Measurements from ENCODE around the gene ACO2.
"Not testable (repeated sequence)": the region's sequence is repeated elsewhere in the genome, so short reads cannot be mapped to it uniquely, and the experiment has no call there.

ACO2 gene

DNA sequence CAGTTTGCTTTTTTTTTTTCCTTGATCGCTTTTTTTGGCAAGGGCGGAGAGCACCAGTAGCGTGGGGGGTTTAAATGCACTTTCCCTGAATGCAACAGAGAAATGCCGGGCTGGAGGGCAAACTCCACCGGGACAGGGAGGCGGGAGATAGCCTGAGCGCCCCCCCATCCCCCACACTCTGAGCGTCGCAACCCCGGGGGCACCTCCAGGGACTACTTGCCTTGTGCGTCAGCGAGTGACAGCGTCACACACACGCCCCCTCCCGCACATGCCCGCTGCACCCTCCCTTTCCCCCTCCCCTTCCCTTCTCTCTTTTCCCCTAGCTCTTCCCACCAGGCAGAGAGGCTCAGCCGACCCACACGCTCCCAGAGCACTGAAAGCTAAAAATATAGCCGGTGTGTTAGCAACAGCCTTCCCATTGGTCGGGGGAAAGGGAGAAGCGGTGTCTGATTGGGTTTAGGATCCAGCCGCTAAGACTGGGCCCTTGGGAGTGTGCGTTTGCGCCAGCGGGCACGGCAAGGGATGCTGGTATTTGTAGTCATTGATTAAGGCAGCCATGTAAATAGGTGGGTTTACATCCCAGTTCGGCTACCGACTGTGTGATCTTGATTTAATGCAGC is 20.6 kb upstream of the ACO2 start:
- peak; percentile 83 for DNase-seq

DNA sequence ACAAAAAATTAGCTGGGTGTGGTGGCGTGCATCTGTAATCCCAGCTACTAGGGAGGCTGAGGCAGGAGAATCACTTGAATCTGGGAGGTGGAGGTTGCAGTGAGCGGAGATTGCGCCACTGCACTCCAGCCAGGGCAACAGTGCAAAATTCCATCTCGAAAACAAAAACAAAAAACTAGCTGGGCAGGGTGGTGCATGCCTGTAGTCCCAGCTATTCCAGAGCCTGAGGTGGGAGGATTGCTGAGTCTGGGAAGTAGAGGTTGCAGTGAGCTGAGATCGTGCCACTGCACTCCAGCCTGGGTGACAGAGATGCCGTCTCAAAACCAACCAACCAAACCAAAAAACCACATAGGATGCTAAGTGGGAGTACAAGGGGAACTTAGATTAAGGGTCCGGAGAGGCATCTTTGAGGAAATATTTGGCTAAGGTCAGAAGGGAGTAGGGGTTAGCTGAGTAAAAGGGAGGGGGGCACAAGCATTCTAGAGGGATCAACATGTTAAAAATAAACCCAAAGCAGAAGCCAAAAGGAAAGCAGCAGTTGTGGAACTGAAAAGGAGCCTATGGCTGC is 10.7 kb upstream of the ACO2 start:
- DNase-seq: no peak

DNA sequence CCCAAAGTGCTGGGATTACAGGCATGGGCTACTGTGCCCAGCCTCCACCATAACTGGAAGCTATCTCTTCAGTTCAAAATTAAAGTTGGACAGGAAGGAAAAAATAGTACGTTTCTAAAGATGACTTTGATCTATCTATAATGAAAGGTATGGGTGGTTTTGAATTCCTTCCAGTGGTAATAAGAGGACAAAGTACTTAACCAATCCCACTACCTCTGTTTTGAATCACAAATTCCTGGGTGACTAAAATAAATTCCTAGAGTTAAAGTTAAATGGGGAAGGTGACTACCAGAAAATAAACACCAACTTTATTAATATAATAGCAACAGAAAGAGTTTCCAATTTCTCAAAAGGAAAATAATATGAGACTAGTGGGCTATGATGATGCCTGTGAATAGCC is 9.5 kb upstream of the ACO2 start:
- DNase-seq: no peak

DNA sequence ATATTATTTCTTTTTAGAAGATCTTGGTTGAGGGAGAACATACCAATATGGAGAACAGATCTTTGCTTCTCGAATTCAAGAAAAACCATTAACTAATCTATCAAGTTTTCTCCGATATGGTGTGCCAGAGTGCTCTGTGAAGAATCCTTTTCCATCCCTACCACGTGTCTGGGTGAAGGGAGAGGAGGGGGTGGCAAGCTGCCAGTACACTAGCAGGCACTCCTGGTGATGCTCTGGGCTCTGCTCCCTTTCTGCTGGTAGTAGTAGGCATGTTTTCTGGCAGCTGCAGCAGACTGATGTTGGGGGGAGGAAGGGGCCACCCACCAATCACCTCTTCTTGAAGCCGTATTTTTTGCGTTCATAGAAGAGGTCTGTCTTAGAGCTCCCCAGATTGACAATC is 8.8 kb upstream of the ACO2 start:
- DNase-seq: not testable (repeated sequence)

DNA sequence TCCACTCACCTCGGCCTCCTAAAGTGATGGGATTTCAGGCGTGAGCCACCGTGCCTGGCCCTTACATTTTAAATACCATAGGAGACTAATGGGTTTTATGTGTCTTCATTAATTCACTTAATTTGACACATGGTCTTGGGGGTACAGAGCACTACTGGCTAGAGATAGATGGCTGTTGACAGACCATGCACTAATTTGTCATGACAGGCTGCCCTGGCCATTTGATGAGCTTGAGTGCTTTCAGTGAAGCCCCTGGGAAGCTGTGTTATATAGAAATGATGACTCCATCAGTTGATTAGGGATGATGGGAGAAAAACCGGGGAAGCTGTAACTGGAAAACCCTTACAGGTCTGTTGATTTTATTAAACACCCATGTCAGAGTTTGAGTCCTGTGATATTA is 7.0 kb upstream of the ACO2 start:
- DNase-seq: no peak

DNA sequence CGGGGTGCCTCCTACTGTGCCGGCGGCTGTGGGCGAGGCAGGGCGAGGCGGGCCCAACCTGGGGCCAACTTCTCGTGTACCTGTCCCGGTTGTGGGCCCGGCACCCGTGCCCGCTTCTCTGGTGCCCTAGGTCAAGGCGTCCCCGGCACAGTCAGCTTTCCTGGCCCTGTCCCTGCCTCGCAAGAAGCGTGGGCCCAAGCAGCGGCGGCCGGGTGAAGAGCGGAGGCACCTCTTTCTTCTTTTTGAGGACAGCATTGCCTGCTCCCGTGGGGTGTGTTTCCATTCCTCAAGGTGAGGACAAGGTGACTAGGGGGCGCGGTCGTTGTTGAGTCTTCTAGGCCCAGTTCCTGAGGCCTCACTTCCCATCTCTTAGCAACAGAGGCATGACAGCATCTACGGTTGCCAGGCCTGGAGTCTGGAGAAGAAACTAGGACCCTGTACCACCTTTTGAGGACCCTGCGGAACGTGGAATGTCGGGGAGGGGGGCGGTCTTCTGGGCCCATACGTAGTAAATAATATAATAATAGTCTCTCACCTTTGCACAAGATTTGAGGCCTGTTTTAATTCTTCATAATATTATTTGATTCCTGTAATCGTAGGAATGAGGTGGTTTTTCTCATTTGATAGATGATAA is 418 bp downstream of the ACO2 start:
- no peak for DNase-seq

DNA sequence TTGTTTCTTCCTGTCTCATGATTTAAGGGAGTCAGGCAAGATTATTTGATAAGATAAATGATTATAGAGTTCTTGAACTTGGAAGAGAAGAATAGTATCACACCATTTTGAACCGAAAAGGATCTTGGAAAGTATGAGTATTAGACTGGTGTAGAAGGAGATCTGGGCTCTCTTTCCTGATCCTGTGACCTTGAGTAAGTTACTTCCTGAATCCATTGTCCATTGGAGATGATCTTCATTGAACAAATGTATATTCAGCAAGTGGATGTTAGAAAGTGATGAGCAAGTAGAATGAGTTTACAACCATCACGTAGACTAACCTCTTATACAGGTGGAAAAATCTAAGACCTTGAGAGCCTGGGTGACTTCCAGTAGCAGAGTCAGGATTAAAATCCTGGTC is 2.0 kb downstream of the ACO2 start:
- no peak for DNase-seq

DNA sequence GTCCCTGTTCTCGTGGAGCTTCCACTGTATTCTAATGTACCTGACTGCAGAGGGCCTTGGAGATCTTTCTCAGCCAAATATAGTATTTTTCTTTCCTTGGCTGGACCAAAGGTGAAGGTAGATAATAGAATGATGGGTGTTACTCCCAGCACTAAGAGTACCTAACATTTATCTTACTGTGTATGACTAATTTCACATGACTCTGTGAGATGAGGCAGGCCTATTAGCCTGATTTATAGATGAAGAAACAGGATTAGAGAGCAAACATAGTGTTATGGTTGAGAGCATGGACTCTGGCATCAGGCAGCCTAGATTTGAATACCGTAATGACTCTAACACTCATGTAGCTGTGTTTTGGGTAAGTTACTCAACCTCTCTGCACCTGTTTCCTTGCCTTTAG is 2.7 kb downstream of the ACO2 start:
- no peak for DNase-seq

DNA sequence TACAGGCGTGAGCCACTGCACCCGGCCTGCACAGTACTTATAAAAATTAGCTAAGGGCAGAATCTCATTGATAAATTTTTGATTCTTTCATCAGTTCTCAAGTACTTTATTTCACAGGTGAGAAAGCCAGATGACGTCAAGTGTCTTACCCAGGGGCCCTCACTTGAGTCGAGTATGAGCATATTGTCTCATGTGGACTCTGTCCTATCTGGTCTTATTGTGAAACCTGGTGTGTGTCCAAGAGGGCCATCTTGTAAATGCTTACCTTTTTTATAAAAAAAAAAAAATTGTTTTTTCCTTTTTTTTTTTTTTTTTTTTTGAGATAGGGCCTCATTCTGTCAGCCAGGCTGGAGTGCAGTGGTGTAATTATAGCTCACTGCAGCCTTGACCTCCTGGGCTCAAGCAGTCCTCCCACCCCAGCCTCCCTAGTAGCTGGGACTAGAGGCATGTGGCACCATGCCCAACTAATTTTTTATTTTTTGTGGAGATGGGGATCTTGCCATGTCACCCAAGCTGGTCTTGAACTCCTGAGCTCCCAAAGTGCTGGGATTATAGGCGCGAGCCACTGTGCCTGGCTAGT is 6.0 kb downstream of the ACO2 start:
- no peak for DNase-seq

DNA sequence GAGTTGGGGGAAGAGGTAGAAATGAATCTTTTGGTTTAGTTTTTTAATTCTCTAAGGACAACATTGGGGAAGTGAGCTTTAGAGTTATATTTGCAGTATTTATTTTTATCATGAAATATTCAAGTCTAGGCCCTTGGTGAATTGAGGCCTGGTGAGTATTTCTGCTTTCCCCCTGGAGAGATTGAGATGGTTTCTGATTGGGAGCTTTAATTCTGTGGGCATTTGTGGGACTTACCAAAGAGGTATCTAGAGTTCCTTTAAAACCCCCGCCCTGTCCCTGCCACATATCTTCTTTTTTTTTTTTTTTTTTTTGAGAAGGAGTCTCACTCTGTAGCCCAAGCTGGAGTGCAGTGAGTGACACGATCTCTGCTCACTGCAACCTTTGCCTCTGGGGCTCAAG is 9.6 kb downstream of the ACO2 start:
- no peak for DNase-seq

DNA sequence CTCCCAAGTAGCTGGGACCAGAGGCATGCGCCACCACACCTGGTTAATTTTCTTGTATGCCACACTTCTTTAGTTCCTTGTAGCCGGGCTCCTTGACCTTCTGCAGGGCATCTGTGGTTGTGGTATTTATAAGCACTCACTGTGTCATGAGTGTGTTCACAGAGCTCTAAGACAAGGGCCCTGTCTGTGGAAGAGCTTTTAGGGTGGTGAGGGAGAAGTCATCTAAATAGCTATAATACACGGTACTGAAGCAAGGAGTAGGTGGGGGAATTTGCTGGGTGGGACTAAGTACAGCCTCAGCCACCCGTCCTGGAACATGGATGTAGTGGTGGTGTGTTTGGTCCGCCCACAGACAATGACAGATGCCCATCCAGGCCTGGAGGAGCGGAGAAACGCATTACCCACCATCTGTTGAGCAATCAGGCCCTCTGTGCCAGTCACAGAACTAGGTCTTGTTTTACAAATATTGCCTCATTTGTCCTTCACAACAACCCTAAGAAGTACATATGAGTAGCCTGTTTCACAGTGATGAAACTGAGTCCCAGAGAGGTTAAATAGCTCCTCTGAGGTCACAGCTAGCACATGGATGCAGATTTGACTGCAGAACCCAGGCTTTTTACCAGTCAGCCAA is 10.1 kb downstream of the ACO2 start:
- no peak for DNase-seq

DNA sequence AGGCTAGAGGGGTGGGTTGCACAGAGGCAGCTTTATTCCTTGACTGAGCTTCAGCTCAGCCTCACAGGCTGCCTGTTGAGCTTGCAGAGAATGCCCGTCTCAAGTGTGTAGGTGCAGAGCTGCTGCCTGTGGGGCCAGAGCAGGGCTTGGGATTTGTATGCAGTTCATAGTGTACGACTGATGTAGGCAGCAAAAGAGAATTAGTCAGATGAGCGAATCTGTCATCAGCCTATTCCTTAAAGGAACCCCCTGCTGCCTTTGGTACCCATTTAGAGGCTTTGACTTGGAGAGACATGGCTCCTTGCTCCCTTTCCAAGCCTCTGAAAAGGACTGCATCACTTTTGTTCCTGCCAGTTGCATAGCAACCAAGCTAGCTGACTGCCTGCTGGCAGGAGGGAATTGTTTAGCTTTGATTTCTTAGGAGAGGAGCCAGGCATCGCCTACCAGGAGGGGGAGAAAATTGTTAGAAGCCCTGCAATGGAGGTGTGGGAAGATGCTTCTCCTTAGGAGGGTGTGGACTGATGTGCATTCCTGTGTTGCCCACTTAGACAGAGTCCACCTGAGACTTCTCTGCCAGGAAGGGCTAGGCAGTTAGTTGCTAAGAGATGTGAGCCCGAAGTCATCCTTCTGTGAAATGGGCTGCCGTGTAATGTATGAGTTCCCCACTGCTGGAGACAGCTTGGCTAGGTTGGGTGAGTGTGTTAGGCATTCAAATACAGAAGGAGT is 10.9 kb downstream of the ACO2 start:
- DNase-seq: no peak

DNA sequence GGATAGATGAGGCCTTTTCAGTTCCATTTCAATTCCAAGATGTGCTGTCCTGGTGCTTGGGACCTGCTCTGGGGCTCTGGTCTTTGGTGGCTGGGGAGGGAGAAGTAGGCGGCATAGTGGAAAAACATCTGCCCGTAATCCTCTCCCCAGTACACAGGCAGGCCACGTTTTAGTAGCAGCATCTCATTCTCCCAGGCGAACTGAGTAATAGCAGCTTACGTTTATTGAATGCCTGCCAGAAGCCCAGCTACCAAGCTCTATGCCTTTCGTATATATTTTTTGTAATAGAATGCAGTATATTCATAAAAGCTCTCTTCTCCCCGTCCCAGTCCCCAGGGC is 11.4 kb downstream of the ACO2 start:
- DNase-seq: no peak

DNA sequence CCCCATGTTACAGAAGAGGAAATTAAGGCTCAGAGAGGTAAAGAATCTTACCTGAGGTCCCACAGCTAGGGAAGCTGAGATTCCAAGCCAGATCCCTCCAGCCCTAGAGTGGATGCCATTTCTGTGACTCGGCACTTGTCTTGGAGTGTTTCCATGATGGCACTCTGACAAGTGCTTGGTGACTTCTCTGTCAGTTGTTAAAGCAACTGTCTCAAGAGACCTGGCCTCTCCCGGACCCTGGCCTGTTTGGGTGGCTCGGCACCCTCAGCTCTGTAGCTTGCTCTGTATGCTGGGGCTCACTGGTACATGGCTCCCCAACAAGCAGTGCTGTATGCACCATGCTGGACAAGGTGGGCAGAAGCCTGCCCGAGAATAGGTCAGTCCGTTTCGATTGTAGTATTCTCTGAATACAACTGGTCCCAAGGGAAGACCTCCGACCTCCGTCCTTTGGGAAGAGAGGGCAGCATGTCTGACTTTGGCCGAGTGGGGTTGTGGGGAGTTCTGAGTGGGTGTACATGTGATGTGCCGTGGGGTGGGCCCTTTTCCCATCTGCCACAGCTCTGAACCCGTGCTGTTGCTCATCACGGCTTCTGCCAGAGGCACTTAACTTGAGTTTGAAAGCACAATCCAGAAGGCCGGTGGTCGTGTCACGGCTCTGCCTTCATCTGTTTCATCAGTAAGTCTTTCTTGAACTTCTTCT is 12.4 kb downstream of the ACO2 start:
- DNase-seq: no peak

DNA sequence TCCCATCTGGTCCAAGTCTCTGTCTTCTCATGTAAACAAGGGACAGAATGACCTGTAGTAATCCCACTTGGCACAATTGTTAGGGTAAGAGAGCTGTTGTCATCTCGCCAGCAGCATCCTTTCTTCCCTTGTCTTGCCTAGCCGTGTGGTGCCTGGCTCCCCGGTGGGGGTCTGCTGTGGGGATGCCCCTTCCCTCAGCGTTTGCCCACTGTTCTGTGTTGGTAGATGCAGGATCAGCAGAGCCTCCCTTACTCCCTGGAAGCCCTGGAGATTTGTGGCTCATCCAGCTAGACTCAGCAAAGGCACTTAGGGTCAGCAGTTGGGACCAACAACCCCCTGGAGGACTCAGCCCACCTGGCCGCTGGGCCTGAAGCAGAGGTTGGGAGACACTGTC is 13.0 kb downstream of the ACO2 start:
- DNase-seq: no peak

DNA sequence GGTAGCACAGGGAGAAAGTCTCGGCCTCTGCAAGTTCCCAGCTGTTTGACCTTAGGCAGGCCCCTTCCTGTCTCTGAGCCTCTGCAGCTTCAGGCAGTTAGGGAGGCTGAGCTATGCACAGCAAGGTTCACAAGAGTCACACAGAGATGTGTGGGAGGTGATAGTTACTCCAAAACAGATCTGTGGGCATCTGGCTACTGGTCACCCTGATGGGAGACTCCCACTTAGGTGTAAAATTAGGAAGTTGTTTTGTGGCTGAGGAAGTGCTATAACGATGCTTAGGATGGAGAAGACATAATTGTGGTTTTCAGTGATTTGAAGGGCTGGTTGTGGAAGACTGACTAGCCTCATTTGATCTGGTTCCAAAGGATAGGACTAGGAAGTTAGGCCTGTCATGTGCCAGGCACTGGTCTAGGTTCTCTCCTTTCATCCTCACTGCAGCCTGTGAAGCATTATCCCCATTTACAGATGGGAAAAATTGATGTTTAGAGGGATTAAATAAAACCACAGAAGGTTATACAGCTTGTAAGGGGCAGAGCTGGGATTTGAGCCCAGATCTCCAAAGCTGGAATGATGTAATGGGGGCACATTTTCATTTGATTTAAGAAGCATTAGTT is 13.5 kb downstream of the ACO2 start:
- no peak for DNase-seq

DNA sequence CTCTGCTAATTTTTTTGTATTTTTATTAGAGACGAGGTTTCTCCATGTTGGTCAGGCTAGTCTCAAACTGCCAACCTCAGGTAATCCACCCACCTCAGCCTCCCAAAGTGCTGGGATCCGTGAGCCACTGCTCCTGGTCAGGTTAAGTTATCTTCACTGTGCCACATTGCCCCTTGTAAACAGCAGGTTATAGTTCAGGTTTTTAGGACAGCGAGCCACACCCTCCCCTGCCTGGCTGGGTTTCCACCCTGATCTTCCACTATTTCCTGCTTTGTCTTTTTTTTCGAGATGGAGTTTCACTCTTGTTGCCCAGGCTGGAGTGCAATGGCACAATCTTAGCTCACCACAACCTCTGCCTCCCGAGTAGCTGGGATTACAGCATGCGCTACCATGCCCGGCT is 16.1 kb downstream of the ACO2 start:
- DNase-seq: no peak

DNA sequence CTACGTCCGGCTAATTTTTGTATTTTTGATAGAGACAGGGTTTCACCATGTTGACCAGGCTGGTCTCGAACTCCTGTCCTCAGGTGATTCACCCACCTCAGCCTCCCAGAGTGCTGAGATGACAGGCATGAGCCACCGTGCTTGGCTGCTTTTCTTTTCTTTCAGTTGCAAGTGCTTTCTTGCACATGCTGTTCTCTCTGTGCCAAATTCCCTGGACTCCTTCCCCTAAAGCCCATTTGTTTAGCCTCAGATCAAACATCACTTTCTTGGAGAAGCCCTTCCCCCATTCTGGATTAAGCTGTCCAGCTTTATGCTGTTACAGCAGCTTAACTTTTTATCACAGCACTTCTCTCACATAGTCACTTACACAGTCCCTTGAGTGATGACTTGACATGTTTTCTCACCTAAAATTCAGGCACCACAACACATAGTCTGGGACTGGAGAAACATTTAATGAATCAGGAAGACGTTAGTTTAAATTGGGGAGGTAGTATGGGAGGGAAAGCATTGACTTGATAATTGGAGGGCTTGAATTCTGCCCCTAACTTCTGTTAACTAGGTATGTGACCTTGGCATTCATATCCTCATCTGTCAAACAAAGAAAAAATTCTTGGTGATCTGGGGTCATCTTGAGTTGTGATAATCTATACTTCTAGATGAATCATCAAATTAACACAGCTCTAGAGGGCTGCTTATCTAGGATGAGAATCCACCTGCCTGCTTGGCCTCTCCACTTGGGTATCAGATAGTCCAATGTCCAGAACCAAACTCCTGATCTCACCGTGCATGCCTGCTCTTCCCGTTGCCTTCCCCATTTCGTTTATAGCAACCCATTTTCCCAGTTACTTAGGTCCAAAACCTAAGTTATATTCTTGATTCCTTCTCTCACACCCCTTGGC is 18.4 kb downstream of the ACO2 start:
- DNase-seq: no peak

DNA sequence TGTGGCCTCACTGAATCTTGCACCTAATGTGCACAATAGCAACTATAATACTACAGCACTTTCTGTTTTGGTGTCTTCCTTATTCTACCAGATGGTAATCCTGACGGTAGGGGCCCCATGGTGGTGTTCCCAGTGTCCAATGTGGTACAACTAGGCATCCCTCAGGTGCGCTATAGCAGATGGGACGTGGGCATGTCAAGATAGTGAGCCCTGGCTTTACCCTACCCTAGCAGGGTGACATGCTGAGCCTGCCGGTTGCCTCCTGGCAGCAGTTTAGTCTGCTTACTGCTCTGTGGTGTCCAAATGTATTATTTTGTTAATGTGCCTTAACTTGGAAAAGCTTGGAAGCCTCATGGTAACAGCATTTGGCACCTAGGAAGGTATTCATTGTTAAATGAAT is 19.2 kb downstream of the ACO2 start:
- no peak for DNase-seq

DNA sequence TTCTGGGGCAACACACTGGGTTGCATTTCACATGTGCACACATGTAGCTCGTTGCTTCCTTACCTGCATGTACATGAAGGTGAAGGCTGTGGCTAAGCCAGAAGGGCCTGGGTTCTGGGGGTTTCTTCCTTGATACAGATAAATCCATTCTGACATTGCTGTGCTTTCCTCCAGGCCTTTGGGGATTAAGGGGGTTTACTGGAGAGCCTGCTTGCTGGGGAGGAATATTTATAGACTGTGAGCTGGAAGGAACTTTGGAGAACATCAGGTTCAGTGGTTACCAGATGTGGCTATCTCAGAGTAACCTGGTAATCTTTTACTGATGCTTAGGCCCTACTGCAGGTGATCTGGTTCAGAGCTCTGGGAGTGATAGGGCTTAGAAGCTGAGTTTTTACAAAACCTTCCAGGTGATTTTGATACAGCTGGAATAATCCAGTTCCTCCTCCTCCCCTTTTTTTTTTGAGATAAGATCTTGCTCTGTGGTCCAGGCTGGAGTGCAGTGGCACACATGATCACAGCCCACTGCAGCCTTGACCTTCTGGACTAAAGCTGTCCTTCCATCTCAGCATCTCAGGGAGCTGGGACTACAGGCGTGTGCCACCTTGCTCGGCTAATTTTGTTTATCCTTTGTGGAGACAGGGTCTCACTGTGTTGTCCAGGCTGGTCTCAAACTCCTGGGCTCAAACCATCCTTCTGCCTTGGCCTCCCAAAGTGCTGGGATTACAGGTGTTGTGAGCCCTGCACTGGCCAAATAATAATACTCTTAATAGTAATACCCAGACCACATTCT is 19.9 kb downstream of the ACO2 start:
- DNase-seq: no peak

Data from NCI-H2107 (cell line).